BLaER1 (cell line): ENCODE results near the gene C13orf46.

Source experiments
- H3K27ac ChIP-seq: shearing (Covaris generic); formaldehyde crosslinking; 2 replicates; pipeline ENCODE4 v1.8.1; 2022
- H3K27me3 ChIP-seq: shearing (Covaris generic); formaldehyde crosslinking; 2 replicates; pipeline ENCODE4 v1.8.1; 2022
- H3K36me3 ChIP-seq: shearing (Covaris generic); formaldehyde crosslinking; 2 replicates; pipeline ENCODE4 v1.8.1; 2022
- H3K4me1 ChIP-seq: shearing (Covaris generic); formaldehyde crosslinking; 2 replicates; pipeline ENCODE4 v1.8.1; 2022
- H3K4me2 ChIP-seq: shearing (Covaris generic); formaldehyde crosslinking; 2 replicates; pipeline ENCODE4 v1.8.1; 2022
- H3K4me3 ChIP-seq: shearing (Covaris generic); formaldehyde crosslinking; 2 replicates; pipeline ENCODE4 v1.8.1; 2022
- H3K9ac ChIP-seq: shearing (Covaris generic); formaldehyde crosslinking; 2 replicates; pipeline ENCODE4 v1.8.1; 2022
- H3K9me3 ChIP-seq: shearing (Covaris generic); formaldehyde crosslinking; 2 replicates; pipeline ENCODE4 v1.8.1; 2022
- H4K20me1 ChIP-seq: shearing (Covaris generic); formaldehyde crosslinking; 2 replicates; pipeline ENCODE4 v1.8.1; 2022
- Cebpa-rat ChIP-seq: shearing (Covaris generic); IDR thresholded peaks from 2 replicates; pipeline ENCODE4 v1.8.1; 2022

Gene C13orf46

DNA sequence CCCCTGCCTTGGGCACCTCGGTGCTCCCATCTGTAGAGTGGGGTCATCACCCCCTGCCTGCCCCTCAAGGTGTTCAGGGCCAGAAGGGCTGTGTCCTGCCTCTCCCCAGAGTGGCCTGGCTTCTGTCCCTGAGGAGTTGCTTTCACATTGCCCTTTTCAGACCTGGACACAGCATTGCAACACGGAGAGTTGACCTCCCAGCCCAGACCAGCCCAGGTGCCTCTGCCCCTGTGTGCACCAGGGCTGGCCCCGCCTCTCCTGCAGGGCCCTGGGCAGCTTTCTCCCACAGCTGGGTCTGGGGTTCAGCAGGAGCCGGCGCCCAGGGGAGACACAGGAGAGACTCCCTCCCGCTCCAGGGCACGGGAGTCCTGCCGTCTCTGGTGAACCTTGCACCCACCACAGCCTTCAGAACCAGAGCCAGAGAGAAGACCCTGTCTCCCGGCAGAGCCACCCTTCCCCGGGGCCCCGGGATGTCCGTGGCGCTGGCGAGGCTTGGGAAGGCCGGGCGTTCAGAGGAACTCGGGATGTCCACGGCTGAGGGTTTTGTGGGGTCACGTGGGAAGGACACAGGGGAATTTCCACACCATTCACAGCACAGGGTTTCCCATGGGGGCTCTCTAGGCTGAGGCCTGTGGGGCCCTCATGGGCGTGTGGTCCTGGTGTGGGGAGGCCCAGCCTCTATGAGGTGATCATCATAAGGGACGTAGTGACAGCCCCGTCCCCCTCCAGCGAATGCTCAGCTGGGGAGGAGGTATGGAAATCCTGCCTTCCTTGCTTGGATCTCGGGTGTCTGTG lies 23.2 kb downstream of the C13orf46 start:
- Histone ChIP-seq H4K20me1 (peaks cover 16% of the 10 kb centered on the region; the same call in 1 of the 2 replicates), H3K4me1 (peaks cover 57% of the 10 kb centered on the region), H3K4me2 (peak overlapping the region; percentile 84), H3K27ac (peak overlapping the region; percentile 36), H3K4me3 (no peak overlapping the region), H3K9me3 (peaks cover 12% of the 10 kb centered on the region), H3K36me3 (no peaks in the 10 kb centered on the region), H3K9ac (0 out of 2 replicates have a peak overlapping the region, but pooled peaks have one; percentile 19), H3K27me3 (no peaks in the 10 kb centered on the region)
- TF ChIP-seq Cebpa-rat, result no peak

DNA sequence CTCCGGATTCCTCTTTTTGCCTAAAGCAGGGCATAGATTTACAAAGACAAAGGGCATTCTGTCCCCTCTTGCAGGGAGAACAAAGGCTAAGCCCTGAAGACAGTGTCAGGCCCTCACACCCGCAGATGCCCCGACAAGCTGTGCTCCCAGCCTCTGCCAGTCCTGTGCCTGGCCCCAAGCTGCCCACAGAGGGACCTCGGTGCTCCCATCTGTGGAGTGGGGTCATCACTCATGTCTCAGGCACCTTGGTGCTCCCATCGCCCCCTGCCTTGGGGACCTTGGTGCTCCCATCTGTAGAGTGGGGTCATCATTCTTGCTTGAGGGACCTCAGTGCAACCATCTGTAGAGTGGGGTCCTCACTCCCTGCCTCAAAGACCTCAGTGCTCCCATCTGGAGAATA lies 24.3 kb downstream of the C13orf46 start:
- H3K4me1 ChIP-seq, result peaks cover 59% of the 10 kb centered on the region

DNA sequence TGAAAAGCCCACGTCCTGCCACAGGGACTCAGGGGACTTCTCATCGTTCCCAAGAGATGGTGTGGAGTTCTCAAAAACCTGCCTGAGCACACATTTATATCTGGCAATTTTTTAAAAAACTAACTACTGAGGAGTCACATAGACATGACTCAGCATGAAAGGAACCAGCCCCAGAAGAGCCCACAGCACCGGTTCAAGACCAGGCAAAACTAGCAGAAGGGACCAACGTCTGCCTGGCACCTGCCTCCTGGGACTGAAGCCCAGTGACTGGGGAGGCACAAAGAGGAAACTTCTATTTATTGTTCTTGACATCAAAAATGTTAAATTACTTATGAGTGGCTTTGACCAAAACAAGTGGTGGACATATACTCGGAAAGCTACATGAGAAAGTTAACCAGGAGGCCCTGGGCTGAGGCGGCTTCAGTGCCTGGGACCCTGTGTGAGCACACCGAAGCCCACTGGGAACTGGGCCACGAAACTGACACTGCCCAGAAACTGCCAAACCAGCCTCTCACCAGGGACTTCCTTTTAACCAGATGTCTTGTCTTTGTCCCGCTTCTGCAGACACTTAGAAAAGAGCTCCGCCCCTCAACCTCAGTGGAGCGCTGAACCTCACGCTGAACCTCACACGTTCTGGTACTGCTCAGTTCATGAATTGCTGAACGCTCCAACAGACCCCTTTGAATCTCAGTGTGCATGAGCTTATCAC lies 25.7 kb downstream of the C13orf46 start:
- no peak for TF ChIP-seq Cebpa-rat
- Histone ChIP-seq H3K9me3 (no peaks in the 10 kb centered on the region), H3K4me2 (peak overlapping the region; percentile 88), H3K27ac (peak overlapping the region; percentile 81), H3K4me3 (peak overlapping the region; percentile 26), H3K36me3 (no peaks in the 10 kb centered on the region), H3K4me1 (peaks cover 59% of the 10 kb centered on the region), H3K27me3 (no peaks in the 10 kb centered on the region), H3K9ac (peak overlapping the region; percentile 54), H4K20me1 (peaks cover 16% of the 10 kb centered on the region; the same call in 1 of the 2 replicates)

More for the DNA sequence above, 24.3 kb downstream of the C13orf46 start:
- H3K4me2 ChIP-seq, result peak overlapping the region; percentile 88; the same call in 1 of the 2 replicates
- no peak overlapping the region for H3K4me3 ChIP-seq
- no peak overlapping the region for H3K27ac ChIP-seq
- H3K9me3 ChIP-seq, result peaks cover 1% of the 10 kb centered on the region; the same call in 1 of the 2 replicates
- H3K27me3 ChIP-seq, result no peaks in the 10 kb centered on the region
- TF ChIP-seq Cebpa-rat, result no peak
- peaks cover 16% of the 10 kb centered on the region; the same call in 1 of the 2 replicates for H4K20me1 ChIP-seq
- no peak overlapping the region for H3K9ac ChIP-seq
- no peaks in the 10 kb centered on the region for H3K36me3 ChIP-seq

DNA sequence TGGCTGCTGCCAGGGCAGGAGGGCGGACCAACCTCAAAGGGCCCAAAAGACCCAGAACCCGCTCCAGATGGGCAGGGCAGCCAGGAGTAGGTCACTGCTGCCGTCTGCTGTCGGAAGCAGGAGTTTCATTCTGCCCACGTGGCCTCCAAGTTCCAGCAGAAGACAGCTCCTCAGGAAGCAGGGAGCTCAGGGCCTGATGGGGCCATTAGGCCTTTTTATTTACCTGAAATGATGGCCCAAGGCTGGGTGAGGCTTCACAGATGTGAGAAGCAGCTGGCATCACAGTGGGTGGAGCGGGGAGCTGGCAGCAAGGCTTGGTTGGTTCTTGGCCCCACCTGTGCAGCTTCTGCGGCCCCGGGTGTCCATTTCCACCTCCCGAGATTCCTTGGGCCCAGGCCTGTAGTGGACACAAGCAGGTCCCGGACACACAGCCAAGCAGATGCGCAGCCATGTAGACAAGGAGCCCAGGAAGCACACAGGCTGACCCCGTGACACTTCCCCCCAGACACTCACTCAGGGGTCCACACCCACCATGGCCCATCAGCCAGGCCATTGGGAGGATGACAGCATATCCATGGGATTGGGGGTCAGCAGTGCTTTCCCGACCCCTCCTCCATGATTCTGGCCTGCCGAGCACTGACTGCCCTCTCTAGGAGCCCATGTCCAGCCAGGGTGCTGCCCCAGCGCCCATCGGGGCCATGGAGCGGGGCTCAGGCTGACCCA lies 26.4 kb downstream of the C13orf46 start:
- no peak for TF ChIP-seq Cebpa-rat
- Histone ChIP-seq H3K4me2 (peak overlapping the region; percentile 88), H3K4me3 (peak overlapping the region; percentile 26), H3K4me1 (peaks cover 59% of the 10 kb centered on the region), H3K27me3 (no peaks in the 10 kb centered on the region), H3K27ac (peak overlapping the region; percentile 81), H3K9ac (peak overlapping the region; percentile 54), H3K36me3 (no peaks in the 10 kb centered on the region), H3K9me3 (no peaks in the 10 kb centered on the region), H4K20me1 (peaks cover 12% of the 10 kb centered on the region; the same call in 1 of the 2 replicates)

DNA sequence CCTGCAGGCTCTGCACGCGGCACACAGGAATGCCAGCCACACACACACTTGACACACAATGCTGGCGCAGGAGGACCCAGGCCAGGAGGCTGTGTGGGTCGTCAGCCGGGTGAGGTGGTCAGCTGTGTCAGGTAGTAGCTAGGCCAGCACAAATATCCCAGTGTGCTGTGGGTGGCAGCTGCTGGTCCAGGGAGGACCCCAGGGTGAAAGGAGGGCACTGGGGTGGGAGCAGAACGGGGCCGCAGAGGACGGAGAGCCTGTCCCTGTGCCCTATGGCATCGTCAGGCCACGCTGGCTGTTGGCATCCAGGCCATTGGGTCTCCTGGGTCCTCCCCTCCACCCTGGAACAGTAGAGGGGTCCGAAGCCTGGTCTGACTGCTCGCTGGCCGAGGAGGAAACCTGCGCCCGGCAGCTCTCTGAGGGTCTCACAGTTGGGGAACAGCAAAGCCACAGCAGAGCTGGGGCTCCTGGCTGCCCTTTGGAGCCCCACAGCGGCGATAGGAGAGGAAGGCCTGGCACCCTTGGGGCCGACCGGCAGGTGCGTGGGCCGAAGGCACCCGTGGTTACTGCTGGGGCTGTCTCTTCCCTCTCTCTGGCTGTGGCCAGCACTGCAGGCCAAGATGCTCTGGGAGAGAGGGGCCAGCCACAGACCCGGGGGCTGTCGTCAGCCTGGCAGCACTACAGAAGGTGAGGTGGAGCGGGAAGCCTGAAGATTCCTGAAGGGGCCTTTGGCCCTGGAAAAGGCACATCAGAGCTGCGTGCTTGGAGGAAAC lies 27.3 kb downstream of the C13orf46 start:
- Histone ChIP-seq H3K9ac (peak overlapping the region; percentile 11; the same call in 1 of the 2 replicates), H3K9me3 (no peaks in the 10 kb centered on the region), H3K4me3 (no peak overlapping the region), H3K36me3 (no peaks in the 10 kb centered on the region), H3K27ac (peak overlapping the region; percentile 81), H3K4me1 (peaks cover 56% of the 10 kb centered on the region), H3K27me3 (no peaks in the 10 kb centered on the region), H3K4me2 (peak overlapping the region; percentile 88), H4K20me1 (peaks cover 3% of the 10 kb centered on the region; the same call in 1 of the 2 replicates)
- no peak for TF ChIP-seq Cebpa-rat

DNA sequence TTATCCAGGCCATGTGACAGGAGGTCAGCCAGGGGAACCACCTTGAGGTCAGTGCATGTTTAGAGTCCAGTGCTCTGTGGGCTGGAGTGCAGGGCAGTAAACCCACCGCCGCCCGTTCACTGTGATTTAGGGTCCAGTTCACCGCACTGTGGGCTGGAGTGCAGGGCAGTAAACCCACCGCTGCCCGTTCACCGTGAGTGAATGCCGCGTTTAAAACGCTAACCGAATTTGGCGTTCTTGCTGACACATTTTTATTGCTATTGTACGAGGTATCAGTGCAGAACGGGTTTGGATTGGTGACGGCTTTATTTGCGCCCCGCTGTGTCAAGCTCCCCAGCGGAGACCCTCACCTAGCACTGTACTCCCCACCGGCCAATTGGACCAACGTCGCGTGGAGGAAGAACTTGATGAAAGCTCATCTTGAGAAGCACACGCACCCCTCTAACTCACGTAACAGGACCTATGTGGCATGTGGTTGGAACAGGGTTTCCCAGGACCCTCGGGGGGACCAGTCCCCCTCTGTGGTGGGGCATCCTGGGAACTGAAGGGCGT lies 27.9 kb downstream of the C13orf46 start:
- no peak overlapping the region for H3K9ac ChIP-seq
- H3K9me3 ChIP-seq, result no peaks in the 10 kb centered on the region
- 0 out of 2 replicates have a peak overlapping the region, but pooled peaks have one; percentile 81 for H3K27ac ChIP-seq
- TF ChIP-seq Cebpa-rat, result no peak
- H3K27me3 ChIP-seq, result no peaks in the 10 kb centered on the region
- H3K4me3 ChIP-seq, result no peak overlapping the region
- no peak overlapping the region for H3K4me2 ChIP-seq
- H3K4me1 ChIP-seq, result peaks cover 50% of the 10 kb centered on the region
- H3K36me3 ChIP-seq, result no peaks in the 10 kb centered on the region
- no peaks in the 10 kb centered on the region for H4K20me1 ChIP-seq

DNA sequence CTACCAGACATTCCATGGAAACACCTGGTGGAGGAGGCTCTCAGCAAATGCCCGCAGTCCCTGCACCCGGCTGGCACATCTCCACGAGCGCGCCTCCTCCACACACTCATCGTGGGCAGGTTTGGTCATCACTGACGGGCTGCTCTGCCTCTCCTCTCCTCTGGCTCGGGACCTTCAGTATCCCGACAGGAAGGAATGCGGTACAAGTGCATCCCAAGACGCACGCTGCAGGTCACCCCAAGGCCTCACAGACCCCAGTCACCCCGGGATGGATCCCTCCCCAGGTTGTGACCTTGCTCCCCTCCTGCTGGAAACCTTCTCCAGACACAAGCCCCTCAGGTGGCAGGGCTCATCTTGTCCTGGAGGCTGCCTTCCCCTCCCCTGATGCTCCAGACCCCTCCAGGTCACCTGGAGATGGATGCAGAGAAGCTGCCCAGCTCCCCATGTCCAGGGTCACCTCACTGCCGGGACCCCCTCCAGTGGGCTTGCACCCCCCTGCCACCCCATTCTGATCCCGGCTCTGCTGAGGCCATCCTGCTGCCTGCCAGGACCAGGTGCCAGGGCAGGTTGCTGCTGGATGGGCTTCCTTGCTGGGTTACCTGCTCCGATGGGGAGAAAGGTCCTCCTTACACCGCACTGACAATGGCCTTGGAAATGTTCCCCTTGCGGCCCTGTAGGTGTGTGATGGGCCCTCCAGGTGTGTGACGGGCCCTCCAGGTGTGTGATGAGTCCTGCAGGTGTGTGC lies 29.9 kb downstream of the C13orf46 start:
- no peak overlapping the region for H3K4me2 ChIP-seq
- no peaks in the 10 kb centered on the region for H3K9me3 ChIP-seq
- no peak for TF ChIP-seq Cebpa-rat
- H3K4me1 ChIP-seq, result peaks cover 41% of the 10 kb centered on the region
- H3K27me3 ChIP-seq, result no peaks in the 10 kb centered on the region
- no peaks in the 10 kb centered on the region for H4K20me1 ChIP-seq
- no peak overlapping the region for H3K27ac ChIP-seq
- H3K9ac ChIP-seq, result no peak overlapping the region
- H3K36me3 ChIP-seq, result no peaks in the 10 kb centered on the region
- H3K4me3 ChIP-seq, result no peak overlapping the region

DNA sequence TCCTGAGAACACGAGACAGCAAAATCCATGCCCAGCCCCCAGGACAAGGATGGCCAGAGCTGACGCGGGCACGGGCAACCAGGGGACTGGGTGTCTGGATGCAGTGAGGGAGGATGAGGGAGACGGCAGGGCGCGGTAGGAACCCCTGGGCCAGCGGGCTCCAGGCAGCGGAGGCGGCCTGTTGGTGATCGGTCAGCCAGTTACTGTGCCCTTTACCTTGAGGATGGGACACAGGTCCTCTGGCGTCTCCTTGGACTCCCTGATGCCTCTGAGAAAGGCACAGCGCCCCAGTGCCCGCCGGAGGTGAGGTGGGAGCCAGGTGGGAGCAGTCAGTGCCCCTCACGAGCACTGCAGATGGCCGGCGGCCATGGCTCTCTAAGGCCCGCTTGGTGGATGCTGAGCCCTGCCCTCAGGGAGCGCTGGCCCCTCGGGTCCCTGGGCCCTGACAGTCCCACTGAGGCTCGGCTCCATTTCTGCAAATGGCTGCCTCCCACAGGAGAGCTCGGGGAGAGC lies 31.2 kb downstream of the C13orf46 start:
- no peaks in the 10 kb centered on the region for H3K9me3 ChIP-seq
- no peak overlapping the region for H3K4me2 ChIP-seq
- H3K36me3 ChIP-seq, result no peaks in the 10 kb centered on the region
- no peak overlapping the region for H3K9ac ChIP-seq
- no peaks in the 10 kb centered on the region for H4K20me1 ChIP-seq
- H3K4me3 ChIP-seq, result no peak overlapping the region
- H3K27ac ChIP-seq, result no peak overlapping the region
- peaks cover 40% of the 10 kb centered on the region for H3K4me1 ChIP-seq
- H3K27me3 ChIP-seq, result no peaks in the 10 kb centered on the region
- no peak for TF ChIP-seq Cebpa-rat
